HG03521 (cell line): Measurements from ENCODE around the gene SLMAP.
A peak's percentile ranks its signal among the peaks of the same experiment; 100 is the strongest.
"Not testable (repeated sequence)": the region's sequence is repeated elsewhere in the genome, so short reads cannot be mapped to it uniquely, and the experiment has no call there.

Experiments
- ATAC-seq: cut with Tn5 transposase; IDR thresholded peaks from one replicate; pipeline ENCODE4 v1.9.1; 2021; ENCODE audit warnings: mild to moderate bottlenecking, moderate library complexity; ENCODE audit not compliant: unreplicated experiment

SLMAP gene

GRCh38 chr3:57787867-57788623, 31.9 kb downstream of the SLMAP start:
- ATAC-seq, result peak; percentile 94

- ATAC-seq, result no peak
Observed at GRCh38 chr3:57788624-57789018, 32.5 kb downstream of the SLMAP start.

- ATAC-seq, result no peak
Observed at GRCh38 chr3:57791245-57791644, 35.1 kb downstream of the SLMAP start.

GRCh38 chr3:57792198-57792597, 36.1 kb downstream of the SLMAP start:
- no peak for ATAC-seq

- ATAC-seq, result no peak
Observed at GRCh38 chr3:57793737-57794187, 37.7 kb downstream of the SLMAP start.

GRCh38 chr3:57794501-57794900, 38.4 kb downstream of the SLMAP start:
- ATAC-seq, result no peak

GRCh38 chr3:57794951-57795350, 38.8 kb downstream of the SLMAP start:
- no peak for ATAC-seq

GRCh38 chr3:57796261-57796660, 40.2 kb downstream of the SLMAP start:
- ATAC-seq, result no peak

GRCh38 chr3:57797701-57798487, 41.8 kb downstream of the SLMAP start:
- ATAC-seq, result no peak

- no peak for ATAC-seq
Observed at GRCh38 chr3:57803647-57804081, 47.6 kb downstream of the SLMAP start.

GRCh38 chr3:57805266-57805665, 49.2 kb downstream of the SLMAP start:
- ATAC-seq, result no peak

GRCh38 chr3:57805674-57806073, 49.6 kb downstream of the SLMAP start:
- ATAC-seq, result no peak

GRCh38 chr3:57806195-57806594, 50.1 kb downstream of the SLMAP start:
- not testable (repeated sequence) for ATAC-seq

GRCh38 chr3:57808961-57809608, 53.0 kb downstream of the SLMAP start:
- no peak for ATAC-seq

GRCh38 chr3:57809609-57809968, 53.5 kb downstream of the SLMAP start:
- no peak for ATAC-seq

- no peak for ATAC-seq
Observed at GRCh38 chr3:57810048-57810447, 53.9 kb downstream of the SLMAP start.

GRCh38 chr3:57810471-57811137, 54.5 kb downstream of the SLMAP start:
- ATAC-seq, result no peak

- ATAC-seq, result no peak
Observed at GRCh38 chr3:57815036-57815435, 58.9 kb downstream of the SLMAP start.

GRCh38 chr3:57816471-57817095, 60.5 kb downstream of the SLMAP start:
- ATAC-seq, result no peak

GRCh38 chr3:57818772-57819171, 62.7 kb downstream of the SLMAP start:
- ATAC-seq, result no peak

- no peak for ATAC-seq
Observed at GRCh38 chr3:57820479-57820878, 64.4 kb downstream of the SLMAP start.
